ENCODE results near the gene RNU1-2.
"Not testable (repeated sequence)": the region's sequence is repeated elsewhere in the genome, so short reads cannot be mapped to it uniquely, and the experiment has no call there.

Gene RNU1-2

GRCh38 chr1:16927711-16928485, 32.1 kb downstream of the RNU1-2 start:
- DNase-seq = no peak

GRCh38 chr1:16929146-16930041, 33.6 kb downstream of the RNU1-2 start:
- DNase-seq = not testable (repeated sequence)

GRCh38 chr1:16931206-16931934, 35.6 kb downstream of the RNU1-2 start:
- not testable (repeated sequence) for DNase-seq

- DNase-seq = not testable (repeated sequence)
Measured at GRCh38 chr1:16933945-16934344, 38.2 kb downstream of the RNU1-2 start.

- not testable (repeated sequence) for DNase-seq
Measured at GRCh38 chr1:16936580-16936979, 40.8 kb downstream of the RNU1-2 start.

GRCh38 chr1:16938351-16939321, 42.9 kb downstream of the RNU1-2 start:
- no peak for DNase-seq

GRCh38 chr1:16939386-16940180, 43.8 kb downstream of the RNU1-2 start:
- DNase-seq = not testable (repeated sequence)

- no peak for DNase-seq
Measured at GRCh38 chr1:16944038-16944437, 48.3 kb downstream of the RNU1-2 start.

GRCh38 chr1:16945512-16945911, 49.7 kb downstream of the RNU1-2 start:
- DNase-seq = not testable (repeated sequence)
